Measurements from ENCODE around the gene RNF25.

GRCh38 chr2:218659988-218660358 lies 11.8 kb downstream of the RNF25 start:
- TF ChIP-seq, protein P1, sequence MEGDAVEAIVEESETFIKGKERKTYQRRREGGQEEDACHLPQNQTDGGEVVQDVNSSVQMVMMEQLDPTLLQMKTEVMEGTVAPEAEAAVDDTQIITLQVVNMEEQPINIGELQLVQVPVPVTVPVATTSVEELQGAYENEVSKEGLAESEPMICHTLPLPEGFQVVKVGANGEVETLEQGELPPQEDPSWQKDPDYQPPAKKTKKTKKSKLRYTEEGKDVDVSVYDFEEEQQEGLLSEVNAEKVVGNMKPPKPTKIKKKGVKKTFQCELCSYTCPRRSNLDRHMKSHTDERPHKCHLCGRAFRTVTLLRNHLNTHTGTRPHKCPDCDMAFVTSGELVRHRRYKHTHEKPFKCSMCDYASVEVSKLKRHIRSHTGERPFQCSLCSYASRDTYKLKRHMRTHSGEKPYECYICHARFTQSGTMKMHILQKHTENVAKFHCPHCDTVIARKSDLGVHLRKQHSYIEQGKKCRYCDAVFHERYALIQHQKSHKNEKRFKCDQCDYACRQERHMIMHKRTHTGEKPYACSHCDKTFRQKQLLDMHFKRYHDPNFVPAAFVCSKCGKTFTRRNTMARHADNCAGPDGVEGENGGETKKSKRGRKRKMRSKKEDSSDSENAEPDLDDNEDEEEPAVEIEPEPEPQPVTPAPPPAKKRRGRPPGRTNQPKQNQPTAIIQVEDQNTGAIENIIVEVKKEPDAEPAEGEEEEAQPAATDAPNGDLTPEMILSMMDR (IDR thresholded peaks at IDR 0.05): no peak
- no peak for TF ChIP-seq POLR2A (IDR thresholded peaks at IDR 0.05)
